H1 (cell line): ENCODE results near the gene NLK. TPM values are rescaled to one million over a fixed set of nuclear protein-coding genes. Genes with fewer than 3 reads are reported as not detected.

ENCODE experiments used
- CTCF ChIA-PET: fragments of 300-600 bp; sonication (Branson Sonifier 250); formaldehyde crosslinking; loops from one replicate; lab custom pipeline; 2021; ENCODE audit not compliant: partially characterized antibody; lab: Charles Lee
- POLR2A ChIA-PET: fragments of 300-600 bp; sonication (Branson Sonifier 250); formaldehyde crosslinking; loops from one replicate; lab custom pipeline; 2021; ENCODE audit warnings: inconsistent platforms; ENCODE audit not compliant: partially characterized antibody; lab: Charles Lee
- DNase-seq, 2 experiments: peaks; one replicate each; pipeline versions ENCODE4 v3.0.0 to v3.0.0-alpha.2; 2010 to 2022; ENCODE audit warnings: low spot score in 2 of 2, low read depth in 1 of 2, mixed read lengths in 1 of 2
- FAIRE-seq: peaks from 2 replicates; lab custom pipeline; 2011; peaks lifted over from hg19 to GRCh38; lab: Jason Lieb, UNC
- H2AFZ ChIP-seq: 2 replicates; pipeline ENCODE4 v1.8.1; 2012; ENCODE audit warnings: low read length, inconsistent platforms
- H2AK5ac ChIP-seq: 2 replicates; pipeline ENCODE4 v1.6.1; 2013; ENCODE audit warnings: low read depth, low read length
- H2BK120ac ChIP-seq: replicated peaks from 2 replicates; pipeline ENCODE3; 2013; ENCODE audit warnings: low read depth, low read length, inconsistent platforms
- H2BK12ac ChIP-seq: 2 replicates; pipeline ENCODE4 v1.6.1; 2013; ENCODE audit warnings: low read depth, low read length
- H2BK15ac ChIP-seq: 2 replicates; pipeline ENCODE4 v1.6.1; 2013; ENCODE audit warnings: low read length
- H2BK20ac ChIP-seq: 2 replicates; pipeline ENCODE4 v1.6.1; 2013; ENCODE audit warnings: low read length
- H2BK5ac ChIP-seq: 2 replicates; pipeline ENCODE4 v1.6.1; 2013; ENCODE audit warnings: low read depth, low read length
- H3K14ac ChIP-seq: 2 replicates; pipeline ENCODE4 v1.6.1; 2013; ENCODE audit warnings: inconsistent platforms; ENCODE audit not compliant: insufficient read length
- H3K18ac ChIP-seq: 2 replicates; pipeline ENCODE4 v1.6.1; 2013; ENCODE audit warnings: low read length; ENCODE audit errors: extremely low read depth
- H3K23ac ChIP-seq: 2 replicates; pipeline ENCODE4 v1.6.1; 2013; ENCODE audit warnings: inconsistent platforms; ENCODE audit not compliant: insufficient read length
- H3K23me2 ChIP-seq: 2 replicates; pipeline ENCODE4 v1.6.1; 2013; ENCODE audit warnings: low read depth, low read length
- H3K27ac ChIP-seq: 2 replicates; pipeline ENCODE4 v1.6.1; 2011; ENCODE audit warnings: low read depth, low read length, inconsistent platforms
- H3K27me3 ChIP-seq, 4 experiments: replicated peaks in 1 of 4; 1 replicate in 1 of 4; 2 replicates in 3 of 4; pipeline versions ENCODE4 v1.6.1 to v1.8.1; 2011 to 2013; ENCODE audit warnings: low read length in 3 of 4, mild to moderate bottlenecking in 3 of 4, inconsistent platforms in 2 of 4, mixed read lengths in 2 of 4, moderate library complexity in 1 of 4; ENCODE audit not compliant: control insufficient read depth in 3 of 4, insufficient read depth in 3 of 4; ENCODE audit errors: extremely low read depth in 1 of 4
- H3K36me3 ChIP-seq, 4 experiments: 2 replicates each; pipeline versions ENCODE4 v1.6.1 to v1.8.1; 2011 to 2013; ENCODE audit warnings: mild to moderate bottlenecking in 4 of 4, low read length in 3 of 4, moderate library complexity in 2 of 4, control low read depth in 1 of 4, inconsistent platforms in 1 of 4; ENCODE audit not compliant: insufficient read depth in 4 of 4, control insufficient read depth in 2 of 4
- H3K4ac ChIP-seq: replicated peaks from 2 replicates; pipeline ENCODE3; 2013; ENCODE audit warnings: low read length, low read depth, mixed read lengths, inconsistent platforms; ENCODE audit not compliant: insufficient read length
- H3K4me1 ChIP-seq, 4 experiments: replicated peaks in 1 of 4; 1 replicate in 1 of 4; 2 replicates in 3 of 4; pipeline versions ENCODE4 v1.6.1 to v1.8.1; 2011 to 2013; ENCODE audit warnings: low read length in 3 of 4, inconsistent platforms in 2 of 4, mixed read lengths in 1 of 4; ENCODE audit not compliant: insufficient read depth in 4 of 4, control insufficient read depth in 3 of 4
- H3K4me2 ChIP-seq, 2 experiments: 2 replicates each; pipeline versions ENCODE4 v1.6.1 to v1.8.1; 2011 to 2013; ENCODE audit warnings: low read depth in 2 of 2, low read length in 2 of 2, control low read depth in 1 of 2, inconsistent platforms in 1 of 2, mild to moderate bottlenecking in 1 of 2; ENCODE audit not compliant: insufficient read depth in 1 of 2
- H3K4me3 ChIP-seq, 4 experiments: fragments of 200-600, 300-600 bp in 1 of 4; sonication (generic), shearing (Covaris generic), sonication (Bioruptor Twin) in 1 of 4; 2 replicates each; pipeline versions ENCODE4 v1.5.1 to v1.8.1; 2011 to 2016; ENCODE audit warnings: low read length in 4 of 4, low read depth in 3 of 4, control low read depth in 2 of 4, inconsistent platforms in 2 of 4, mild to moderate bottlenecking in 2 of 4, mixed read lengths in 1 of 4, moderate library complexity in 1 of 4; ENCODE audit not compliant: insufficient read depth in 2 of 4; ENCODE audit errors: extremely low read depth in 1 of 4
- H3K56ac ChIP-seq: replicated peaks from 2 replicates; pipeline ENCODE3; 2013; ENCODE audit warnings: low read depth, mild to moderate bottlenecking, mixed read lengths, low read length, inconsistent platforms; ENCODE audit not compliant: insufficient read length
- H3K79me1 ChIP-seq: 2 replicates; pipeline ENCODE4 v1.6.1; 2013; ENCODE audit warnings: low read depth, low read length, control low read depth
- H3K79me2 ChIP-seq, 2 experiments: 2 replicates each; pipeline versions ENCODE4 v1.6.1 to v1.8.1; 2012 to 2013; ENCODE audit warnings: low read length in 2 of 2, mild to moderate bottlenecking in 2 of 2, inconsistent platforms in 1 of 2; ENCODE audit not compliant: insufficient read depth in 2 of 2, control insufficient read depth in 1 of 2
- H3K9ac ChIP-seq, 4 experiments: replicated peaks in 1 of 4; 1 replicate in 1 of 4; 2 replicates in 3 of 4; pipeline versions ENCODE4 v1.6.1 to v1.8.1; 2011 to 2013; ENCODE audit warnings: low read depth in 3 of 4, low read length in 3 of 4, control low read depth in 2 of 4, mild to moderate bottlenecking in 2 of 4, moderate library complexity in 2 of 4, inconsistent platforms in 1 of 4; ENCODE audit errors: extremely low read depth in 1 of 4
- H3K9me3 ChIP-seq, 2 experiments: 2 replicates each; pipeline versions ENCODE4 v1.6.1 to v1.8.1; 2012 to 2013; ENCODE audit warnings: mild to moderate bottlenecking in 2 of 2, moderate library complexity in 2 of 2, control low read depth in 1 of 2, inconsistent platforms in 1 of 2, low read depth in 1 of 2, low read length in 1 of 2, mixed read lengths in 1 of 2; ENCODE audit not compliant: insufficient read depth in 2 of 2
- H4K20me1 ChIP-seq, 2 experiments: replicated peaks in 1 of 2; 2 replicates each; pipeline versions ENCODE3 to v1.8.1; 2011 to 2013; ENCODE audit warnings: inconsistent platforms in 2 of 2, low read length in 2 of 2, mild to moderate bottlenecking in 1 of 2; ENCODE audit not compliant: insufficient read depth in 2 of 2, control insufficient read depth in 1 of 2
- H4K5ac ChIP-seq: 2 replicates; pipeline ENCODE4 v1.6.1; 2013; ENCODE audit warnings: low read length, low read depth, mixed read lengths, inconsistent platforms; ENCODE audit not compliant: insufficient read length
- H4K8ac ChIP-seq: 2 replicates; pipeline ENCODE4 v1.8.0; 2013; ENCODE audit warnings: mild to moderate bottlenecking, moderate library complexity, low read length, inconsistent platforms; ENCODE audit not compliant: insufficient read depth; ENCODE audit errors: extremely low read depth
- H4K91ac ChIP-seq: replicated peaks from 2 replicates; pipeline ENCODE3; 2013; ENCODE audit warnings: low read length, mixed read lengths, inconsistent platforms; ENCODE audit not compliant: insufficient read length
- ATF2 ChIP-seq: IDR thresholded peaks from 2 replicates; pipeline ENCODE4 v1.6.1; 2012; ENCODE audit warnings: low read length, inconsistent platforms
- CHD1 ChIP-seq: IDR thresholded peaks from 2 replicates; pipeline ENCODE4 v1.6.1; 2012; ENCODE audit warnings: low read depth, low read length, improper control_type of control experiment
- CHD2 ChIP-seq: IDR thresholded peaks from 2 replicates; pipeline ENCODE4 v1.6.1; 2012; ENCODE audit warnings: low read length, improper control_type of control experiment
- CTCF ChIP-seq, 3 experiments: IDR thresholded peaks; 1 replicate in 2 of 3; 2 replicates in 1 of 3; pipeline versions ENCODE4 v1.5.1 to v1.6.1; 2011; ENCODE audit warnings: low read length in 3 of 3, mild to moderate bottlenecking in 3 of 3, inconsistent platforms in 2 of 3, low read depth in 1 of 3, moderate library complexity in 1 of 3; ENCODE audit not compliant: insufficient read depth in 1 of 3; ENCODE audit errors: control extremely low read depth in 1 of 3
- GABPA ChIP-seq: IDR thresholded peaks from 2 replicates; pipeline ENCODE4 v1.6.1; 2011; ENCODE audit warnings: mild to moderate bottlenecking, low read length, moderate library complexity, borderline replicate concordance; ENCODE audit not compliant: insufficient read depth
- MAFK ChIP-seq: IDR thresholded peaks from 2 replicates; pipeline ENCODE4 v1.6.1; 2012; ENCODE audit warnings: low read depth, mild to moderate bottlenecking, improper control_type of control experiment, low read length
- RXRA ChIP-seq: IDR thresholded peaks from 2 replicates; pipeline ENCODE4 v1.6.1; 2011; ENCODE audit warnings: low read depth, mild to moderate bottlenecking, low read length, moderate library complexity; ENCODE audit not compliant: insufficient read depth
- SAP30 ChIP-seq: fragments of 300-600 bp; sonication (generic); IDR thresholded peaks from 2 replicates; pipeline ENCODE4 v1.7.1; 2012; ENCODE audit warnings: low read length, moderate library complexity, mild to moderate bottlenecking, inconsistent platforms; ENCODE audit not compliant: insufficient read depth, insufficient replicate concordance
- SP2 ChIP-seq: IDR thresholded peaks from 2 replicates; pipeline ENCODE4 v1.6.1; 2012; ENCODE audit warnings: mild to moderate bottlenecking, low read length, inconsistent platforms
- SP4 ChIP-seq: IDR thresholded peaks from 2 replicates; pipeline ENCODE4 v1.6.1; 2012; ENCODE audit warnings: low read length, inconsistent platforms
- TEAD4 ChIP-seq: IDR thresholded peaks from 2 replicates; pipeline ENCODE4 v1.6.1; 2012; ENCODE audit warnings: low read depth, low read length, inconsistent platforms, mixed read lengths
- WGBS, 2 experiments: shearing (Covaris generic) in 1 of 2; methylation state at CpG; one replicate each; pipeline versions ENCODE4 v1.1.6 to v1.1.7; 2013 to 2015; ENCODE audit warnings: low lambda C conversion rate in 2 of 2, mixed read lengths in 2 of 2, inconsistent platforms in 1 of 2, low coverage in 1 of 2, missing lambda C conversion rate in 1 of 2; ENCODE audit not compliant: insufficient replicate concordance in 2 of 2, insufficient coverage in 1 of 2, insufficient read length in 1 of 2; ENCODE audit errors: extremely low coverage in 1 of 2, missing lambda C conversion rate in 1 of 2; 5-methylcytosine and 5-hydroxymethylcytosine counted together
- polyA plus RNA-seq, 7 experiments: library from polyadenylated mRNA; depleted of rRNA in 3 of 7; stranded (reverse) in 5 of 7; unstranded in 2 of 7; fragments of >200 nt in 5 of 7; fragments of 200-250 nt in 2 of 7; gene quantifications; 1 replicate in 5 of 7; 2 replicates in 1 of 7; 4 replicates in 1 of 7; pipeline versions ENCODE4 v1.2.1 to v1.2.3, GENCODE V29; 2011 to 2013; ENCODE audit warnings: missing spikeins in 2 of 7, mixed read lengths in 2 of 7
- total RNA-seq: library from RNA; stranded (reverse); fragmentation: NEBNext Ultra II Directional; extraction: Animal tissue kit (Norgen Biotek cat#: 25700); gene quantifications from 2 replicates; pipeline ENCODE4 v1.2.1, GENCODE V29; 2021

The NLK gene
- total and polyA plus RNA-seq, 2 of the 8 experiments (the other 6 are each of a cell fraction or from before 2014, with no cell fraction given) = 30.8 to 49.9 TPM

GRCh38 chr17:28180449-28180848 is 138.0 kb downstream of the NLK start:
- no peak overlapping the region for H2BK5ac ChIP-seq
- H2AFZ ChIP-seq = no peak overlapping the region
- no peak overlapping the region for H2BK15ac ChIP-seq
- H3K23me2 ChIP-seq = no peaks in the 10 kb centered on the region
- H3K4me2 ChIP-seq = no peak overlapping the region
- no peak overlapping the region for H4K91ac ChIP-seq
- H3K18ac ChIP-seq = no peak overlapping the region
- 80% methylated on average over 1 of the region's 1 CpG; no CpG with 5 or more reads in 1 of the 2 experiments for WGBS, 2 experiments
- H2BK12ac ChIP-seq = no peak overlapping the region
- H3K23ac ChIP-seq = no peak overlapping the region
- no peak for DNase-seq
- ChIA-PET CTCF (no interaction called here), POLR2A (no interaction called here)
- H4K8ac ChIP-seq = no peak overlapping the region
- no peak overlapping the region for H3K9ac ChIP-seq
- no peaks in the 10 kb centered on the region; the same call in 1 of the 2 replicates for H3K79me1 ChIP-seq
- H3K9me3 ChIP-seq = no peaks in the 10 kb centered on the region
- H3K27ac ChIP-seq = no peak overlapping the region
- H4K5ac ChIP-seq = no peak overlapping the region
- no peaks in the 10 kb centered on the region for H3K27me3 ChIP-seq
- peaks cover 0 to 8% (median 4%) of the 10 kb centered on the region in 4 experiments; a peak in 3 of 8 replicates for H3K36me3 ChIP-seq
- H2BK20ac ChIP-seq = no peak overlapping the region
- no peak overlapping the region for H3K4me3 ChIP-seq
- H3K4me1 ChIP-seq = no peaks in the 10 kb centered on the region
- no peaks in the 10 kb centered on the region for H4K20me1 ChIP-seq
- no peak overlapping the region for H3K4ac ChIP-seq
- FAIRE-seq = no peak
- no peak overlapping the region for H3K56ac ChIP-seq
- H3K79me2 ChIP-seq = no peaks in the 10 kb centered on the region
- no peak overlapping the region for H3K14ac ChIP-seq
- no peak overlapping the region for H2BK120ac ChIP-seq
- no peak overlapping the region for H2AK5ac ChIP-seq
- TF ChIP-seq ATF2 (no peak), SP4 (no peak), CTCF (IDR thresholded peaks at IDR 0.05; ENCODE audit: control extremely low read depth in 1 of 3, insufficient read depth in 1 of 3, low read depth in 1 of 3, low read length in 3 of 3) (no peak), SAP30 (no peak), MAFK (no peak), TEAD4 (no peak), CHD2 (no peak), GABPA (no peak), SP2 (no peak), RXRA (no peak), CHD1 (no peak)
